ENCODE measurements around the gene NOC2L. TPM values are rescaled to one million over a fixed set of nuclear protein-coding genes. Genes with fewer than 3 reads are reported as not detected.

Gene NOC2L
- total RNA-seq, 4 donors from 2014 or later: 31.9 to 39.8 (median 34.6) TPM

DNA sequence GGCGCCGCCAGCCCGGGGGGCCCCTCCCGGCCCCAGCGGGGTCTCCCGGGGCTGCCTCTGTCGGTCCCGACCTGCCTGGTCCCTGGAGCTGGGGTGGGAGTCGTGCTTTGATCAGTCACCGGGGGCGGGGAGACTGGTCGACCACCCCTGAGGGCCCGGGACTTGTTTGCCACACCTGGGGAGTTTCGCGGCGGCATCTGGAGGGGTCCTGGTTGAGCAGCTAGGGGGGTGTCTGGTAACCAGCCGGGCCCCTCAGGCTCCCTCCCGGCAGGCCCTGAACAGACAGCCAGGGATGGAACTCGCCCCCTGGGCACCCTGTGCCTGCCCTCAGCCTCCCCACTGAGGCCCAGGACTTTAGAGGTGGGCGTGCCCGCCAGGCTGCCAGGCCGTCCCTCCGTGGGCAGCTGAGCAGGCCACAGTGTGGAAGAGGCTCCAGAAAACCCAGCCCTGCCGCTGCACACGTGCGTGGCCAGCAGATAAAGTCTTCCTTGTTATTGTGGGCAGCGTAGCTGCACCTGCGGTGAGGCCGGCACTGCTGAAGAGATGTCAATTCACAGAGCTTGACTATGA lies 48.7 kb downstream of the NOC2L start:
- intact Hi-C loops (cut with DNase I): no loop called here
- TF ChIP-seq, protein P1, sequence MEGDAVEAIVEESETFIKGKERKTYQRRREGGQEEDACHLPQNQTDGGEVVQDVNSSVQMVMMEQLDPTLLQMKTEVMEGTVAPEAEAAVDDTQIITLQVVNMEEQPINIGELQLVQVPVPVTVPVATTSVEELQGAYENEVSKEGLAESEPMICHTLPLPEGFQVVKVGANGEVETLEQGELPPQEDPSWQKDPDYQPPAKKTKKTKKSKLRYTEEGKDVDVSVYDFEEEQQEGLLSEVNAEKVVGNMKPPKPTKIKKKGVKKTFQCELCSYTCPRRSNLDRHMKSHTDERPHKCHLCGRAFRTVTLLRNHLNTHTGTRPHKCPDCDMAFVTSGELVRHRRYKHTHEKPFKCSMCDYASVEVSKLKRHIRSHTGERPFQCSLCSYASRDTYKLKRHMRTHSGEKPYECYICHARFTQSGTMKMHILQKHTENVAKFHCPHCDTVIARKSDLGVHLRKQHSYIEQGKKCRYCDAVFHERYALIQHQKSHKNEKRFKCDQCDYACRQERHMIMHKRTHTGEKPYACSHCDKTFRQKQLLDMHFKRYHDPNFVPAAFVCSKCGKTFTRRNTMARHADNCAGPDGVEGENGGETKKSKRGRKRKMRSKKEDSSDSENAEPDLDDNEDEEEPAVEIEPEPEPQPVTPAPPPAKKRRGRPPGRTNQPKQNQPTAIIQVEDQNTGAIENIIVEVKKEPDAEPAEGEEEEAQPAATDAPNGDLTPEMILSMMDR (IDR thresholded peaks at IDR 0.05): no peak
- no peak for TF ChIP-seq POLR2A (IDR thresholded peaks at IDR 0.05)
- peak overlapping the region in 1 of 3 donors; percentile 5 for H3K4me3 ChIP-seq (replicated peaks in 1 of 3)
- H3K27ac ChIP-seq: no peak overlapping the region
- H3K36me3 ChIP-seq: no peaks in the 10 kb centered on the region
- no peaks in the 10 kb centered on the region for H3K9me3 ChIP-seq
- peaks cover under 1 to 28% of the 10 kb centered on the region in 2 donors for H3K4me1 ChIP-seq
- H3K27me3 ChIP-seq: no peaks in the 10 kb centered on the region
- WGBS, 2 donors: 4 to 21% methylated on average over 5 to 15 of the region's 29 CpGs
- no peak for DNase-seq

GRCh38 chr1:909861-910310 lies 49.2 kb downstream of the NOC2L start:
- Histone ChIP-seq H3K9me3 (no peaks in the 10 kb centered on the region), H3K4me1 (peaks cover 5 to 33% of the 10 kb centered on the region in 2 donors), H3K27me3 (no peaks in the 10 kb centered on the region), H3K36me3 (no peaks in the 10 kb centered on the region), H3K4me3 (replicated peaks in 1 of 3) (peak overlapping the region in 1 of 3 donors; percentile 5), H3K27ac (no peak overlapping the region)
- intact Hi-C loops (cut with DNase I): no loop called here
- 52% methylated on average over 5 of the region's 53 CpGs; no CpG with 5 or more reads in 1 of the 2 donors for WGBS, 2 donors
- TF ChIP-seq POLR2A (IDR thresholded peaks at IDR 0.05): no peak
- TF ChIP-seq, protein P1 (IDR thresholded peaks at IDR 0.05): no peak
- no peak for DNase-seq

DNA sequence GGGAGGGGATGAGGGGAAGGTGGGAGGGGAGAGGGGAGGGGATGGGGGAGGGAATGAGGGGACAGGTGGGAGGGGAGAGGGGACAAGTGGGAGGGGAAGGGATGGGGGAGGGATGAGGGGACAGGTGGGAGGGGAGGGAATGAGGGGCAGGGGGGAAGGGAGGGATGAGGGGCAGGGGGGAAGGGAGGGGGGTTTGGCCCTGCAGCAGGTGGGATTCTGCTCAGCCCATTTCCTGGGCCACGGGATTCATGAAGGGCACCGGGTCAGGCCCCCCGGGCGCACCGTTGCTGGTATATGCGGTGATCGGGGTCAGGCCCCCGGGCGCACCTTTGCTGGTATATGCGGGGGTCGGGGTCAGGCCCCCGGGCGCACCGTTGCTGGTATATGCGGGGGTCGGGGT lies 50.4 kb downstream of the NOC2L start:
- no peaks in the 10 kb centered on the region for H3K27me3 ChIP-seq
- no peak overlapping the region for H3K27ac ChIP-seq
- TF ChIP-seq POLR2A (IDR thresholded peaks at IDR 0.05): no peak
- TF ChIP-seq, protein P1 (IDR thresholded peaks at IDR 0.05): no peak
- H3K4me1 ChIP-seq: peaks cover 5 to 35% of the 10 kb centered on the region in 2 donors
- intact Hi-C loops (cut with DNase I): no loop called here
- no peak for DNase-seq
- 66 to 89% methylated on average over 5 to 8 of the region's 16 CpGs for WGBS, 2 donors
- H3K36me3 ChIP-seq: no peaks in the 10 kb centered on the region
- no peaks in the 10 kb centered on the region for H3K9me3 ChIP-seq
- no peak overlapping the region for H3K4me3 ChIP-seq (replicated peaks in 1 of 3)

DNA sequence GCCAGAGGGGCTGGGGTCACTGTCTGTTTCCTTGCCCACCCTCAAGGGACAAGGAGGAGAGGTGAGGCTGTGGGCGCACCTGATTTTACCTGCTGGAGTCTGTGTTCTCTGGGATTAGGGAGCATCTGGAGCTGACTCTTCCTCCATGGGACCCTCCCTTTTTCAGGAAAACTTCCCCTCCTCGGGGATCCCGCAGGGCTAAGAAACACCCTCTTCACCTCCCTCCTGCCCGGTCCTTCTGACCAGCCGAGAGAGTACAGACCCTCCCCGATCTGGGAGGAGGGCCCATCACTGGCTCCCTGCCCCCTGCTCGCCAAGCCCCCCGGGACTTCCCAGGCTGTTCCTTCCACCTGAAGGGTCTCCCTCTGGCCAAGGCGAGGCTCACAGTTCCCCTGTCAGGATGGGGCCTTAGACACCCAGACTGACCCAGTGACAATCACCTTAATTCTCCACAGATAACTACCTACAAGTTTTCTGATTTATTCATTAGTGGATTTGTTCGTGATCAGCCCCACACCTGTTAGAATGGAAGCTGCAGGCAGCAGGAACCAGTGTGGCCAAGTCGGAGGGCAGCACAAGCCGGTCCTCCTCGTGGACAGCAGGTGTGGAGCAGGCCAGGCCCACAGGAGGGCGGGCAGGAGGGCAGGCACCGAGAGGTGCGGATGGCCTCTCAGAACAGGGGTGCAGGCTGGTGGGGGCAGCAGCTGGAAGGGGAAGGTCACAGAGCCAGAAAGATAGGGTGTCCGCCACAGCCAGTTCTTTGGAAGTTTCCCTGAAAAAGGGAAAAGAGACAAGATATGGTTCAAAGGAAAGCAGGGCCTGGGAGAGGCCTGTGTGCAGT lies 51.2 kb downstream of the NOC2L start:
- no peak overlapping the region for H3K4me3 ChIP-seq (replicated peaks in 1 of 3)
- H3K27ac ChIP-seq: no peak overlapping the region
- no peaks in the 10 kb centered on the region for H3K9me3 ChIP-seq
- TF ChIP-seq POLR2A (IDR thresholded peaks at IDR 0.05): no peak
- TF ChIP-seq, protein P1 (IDR thresholded peaks at IDR 0.05): no peak
- 84 to 87% methylated on average over 17 of the region's 17 CpGs for WGBS, 2 donors
- H3K36me3 ChIP-seq: no peaks in the 10 kb centered on the region
- no peak for DNase-seq
- peaks cover 5 to 35% of the 10 kb centered on the region in 2 donors for H3K4me1 ChIP-seq
- no peaks in the 10 kb centered on the region for H3K27me3 ChIP-seq
- intact Hi-C loops (cut with DNase I): no loop called here

All from thyroid gland (tissue), 4 donors.